DOHH2 (cell line): Measurements from ENCODE around the gene ARID1B.

Experiments used
- H3F3A ChIP-seq: fragments of 200-600 bp; sonication (generic), shearing (Covaris generic); 2 replicates; pipeline ENCODE4 v1.6.0; 2016; ENCODE audit warnings: antibody characterized with exemption, mild to moderate bottlenecking; ENCODE audit not compliant: control insufficient read depth, insufficient read depth
- H3K27ac ChIP-seq: fragments of 200-600 bp; sonication (generic); 2 replicates; pipeline ENCODE4 v1.5.1; 2014; ENCODE audit warnings: low read depth, mild to moderate bottlenecking, low read length, moderate library complexity
- H3K27me3 ChIP-seq: fragments of 200-600 bp; sonication (generic); 2 replicates; pipeline ENCODE4 v1.6.1; 2014; ENCODE audit warnings: mild to moderate bottlenecking, low read length, mixed read lengths; ENCODE audit not compliant: control insufficient read depth
- H3K36me3 ChIP-seq: fragments of 200-600 bp; sonication (generic); 2 replicates; pipeline ENCODE4 v1.6.1; 2014; ENCODE audit warnings: mild to moderate bottlenecking, low read length, moderate library complexity, mixed read lengths; ENCODE audit not compliant: control insufficient read depth
- H3K4me1 ChIP-seq: fragments of 200-600 bp; sonication (generic); 2 replicates; pipeline ENCODE4 v1.6.1; 2014; ENCODE audit warnings: mild to moderate bottlenecking, low read length, mixed read lengths; ENCODE audit not compliant: control insufficient read depth
- H3K4me2 ChIP-seq: fragments of 200-600 bp; sonication (generic); 2 replicates; pipeline ENCODE4 v1.6.0; 2014; ENCODE audit warnings: mild to moderate bottlenecking, low read length, moderate library complexity
- H3K4me3 ChIP-seq: fragments of 200-600 bp; sonication (generic); 2 replicates; pipeline ENCODE4 v1.5.1; 2014; ENCODE audit warnings: mild to moderate bottlenecking, low read length, mixed read lengths
- H3K79me2 ChIP-seq: fragments of 200-600 bp; sonication (generic); 2 replicates; pipeline ENCODE4 v1.6.1; 2014; ENCODE audit warnings: mild to moderate bottlenecking, low read length, mixed read lengths; ENCODE audit not compliant: control insufficient read depth
- H3K9me2 ChIP-seq: fragments of 200-600 bp; sonication (generic); replicated peaks from 2 replicates; pipeline ENCODE4 v1.6.1; 2014; ENCODE audit warnings: mild to moderate bottlenecking, low read length, mixed read lengths; ENCODE audit not compliant: control insufficient read depth
- H3K9me3 ChIP-seq: fragments of 200-600 bp; sonication (generic); 2 replicates; pipeline ENCODE4 v1.6.1; 2014; ENCODE audit warnings: antibody characterized with exemption, low read length, mixed read lengths; ENCODE audit not compliant: control insufficient read depth, insufficient read depth
- H4K20me1 ChIP-seq: fragments of 200-600 bp; sonication (generic); 2 replicates; pipeline ENCODE4 v1.6.0; 2014; ENCODE audit warnings: low read depth, mild to moderate bottlenecking, antibody characterized with exemption, low read length, moderate library complexity; ENCODE audit not compliant: control insufficient read depth, insufficient read depth
- CTCF ChIP-seq: fragments of 200-600 bp; sonication (generic); IDR thresholded peaks from one replicate; pipeline ENCODE4 v1.5.1; 2014; ENCODE audit warnings: antibody characterized with exemption, mild to moderate bottlenecking, low read depth, low read length; ENCODE audit not compliant: poor library complexity, severe bottlenecking
- EZH2phosphoT487 ChIP-seq: fragments of 200-600 bp; sonication (generic); IDR thresholded peaks from 2 replicates; pipeline ENCODE4 v1.6.1; 2017; ENCODE audit warnings: borderline replicate concordance, mild to moderate bottlenecking, antibody characterized with exemption, low read length, moderate library complexity, mixed read lengths

ARID1B gene

DNA sequence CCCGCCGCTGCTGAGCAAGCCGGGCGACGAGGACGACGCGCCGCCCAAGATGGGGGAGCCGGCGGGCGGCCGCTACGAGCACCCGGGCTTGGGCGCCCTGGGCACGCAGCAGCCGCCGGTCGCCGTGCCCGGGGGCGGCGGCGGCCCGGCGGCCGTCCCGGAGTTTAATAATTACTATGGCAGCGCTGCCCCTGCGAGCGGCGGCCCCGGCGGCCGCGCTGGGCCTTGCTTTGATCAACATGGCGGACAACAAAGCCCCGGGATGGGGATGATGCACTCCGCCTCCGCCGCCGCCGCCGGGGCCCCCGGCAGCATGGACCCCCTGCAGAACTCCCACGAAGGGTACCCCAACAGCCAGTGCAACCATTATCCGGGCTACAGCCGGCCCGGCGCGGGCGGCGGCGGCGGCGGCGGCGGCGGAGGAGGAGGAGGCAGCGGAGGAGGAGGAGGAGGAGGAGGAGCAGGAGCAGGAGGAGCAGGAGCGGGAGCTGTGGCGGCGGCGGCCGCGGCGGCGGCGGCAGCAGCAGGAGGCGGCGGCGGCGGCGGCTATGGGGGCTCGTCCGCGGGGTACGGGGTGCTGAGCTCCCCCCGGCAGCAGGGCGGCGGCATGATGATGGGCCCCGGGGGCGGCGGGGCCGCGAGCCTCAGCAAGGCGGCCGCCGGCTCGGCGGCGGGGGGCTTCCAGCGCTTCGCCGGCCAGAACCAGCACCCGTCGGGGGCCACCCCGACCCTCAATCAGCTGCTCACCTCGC lies 1.5 kb downstream of the ARID1B start:
- H3K27ac ChIP-seq = peak overlapping the region; percentile 88
- TF ChIP-seq CTCF (no peak), EZH2phosphoT487 (no peak)
- peaks cover 12% of the 10 kb centered on the region for H4K20me1 ChIP-seq
- H3F3A ChIP-seq = peaks cover 20% of the 10 kb centered on the region
- H3K4me3 ChIP-seq = peak overlapping the region; percentile 82
- H3K36me3 ChIP-seq = peaks cover 42% of the 10 kb centered on the region
- H3K9me2 ChIP-seq = no peaks in the 10 kb centered on the region
- H3K79me2 ChIP-seq = peaks cover 76% of the 10 kb centered on the region
- H3K9me3 ChIP-seq = no peaks in the 10 kb centered on the region
- no peaks in the 10 kb centered on the region for H3K27me3 ChIP-seq
- H3K4me1 ChIP-seq = peaks cover 51% of the 10 kb centered on the region
- peak overlapping the region; percentile 77 for H3K4me2 ChIP-seq

GRCh38 chr6:156779206-156780094 lies 2.3 kb downstream of the ARID1B start:
- H3K79me2 ChIP-seq = peaks cover 85% of the 10 kb centered on the region
- peak overlapping the region; percentile 88 for H3K27ac ChIP-seq
- no peaks in the 10 kb centered on the region for H3K9me3 ChIP-seq
- H3K4me1 ChIP-seq = peaks cover 51% of the 10 kb centered on the region
- peaks cover 19% of the 10 kb centered on the region for H4K20me1 ChIP-seq
- no peaks in the 10 kb centered on the region for H3K27me3 ChIP-seq
- H3F3A ChIP-seq = peaks cover 16% of the 10 kb centered on the region
- H3K4me3 ChIP-seq = peak overlapping the region; percentile 82
- peaks cover 50% of the 10 kb centered on the region for H3K36me3 ChIP-seq
- TF ChIP-seq CTCF (no peak), EZH2phosphoT487 (no peak)
- H3K9me2 ChIP-seq = no peaks in the 10 kb centered on the region
- H3K4me2 ChIP-seq = peak overlapping the region; percentile 77

- peaks cover 51% of the 10 kb centered on the region for H3K4me1 ChIP-seq
- peak overlapping the region; percentile 82 for H3K4me3 ChIP-seq
- no peak for TF ChIP-seq CTCF
- TF ChIP-seq EZH2phosphoT487 = no peak
- peaks cover 57% of the 10 kb centered on the region for H3K36me3 ChIP-seq
- no peaks in the 10 kb centered on the region for H3K9me3 ChIP-seq
- peaks cover 19% of the 10 kb centered on the region for H4K20me1 ChIP-seq
- H3K79me2 ChIP-seq = peaks cover 89% of the 10 kb centered on the region
- peaks cover 9% of the 10 kb centered on the region for H3F3A ChIP-seq
- peak overlapping the region; percentile 77 for H3K4me2 ChIP-seq
- no peaks in the 10 kb centered on the region for H3K27me3 ChIP-seq
- H3K9me2 ChIP-seq = no peaks in the 10 kb centered on the region
- peak overlapping the region; percentile 88 for H3K27ac ChIP-seq
Measured at GRCh38 chr6:156780102-156780641, 3.0 kb downstream of the ARID1B start.
